Breast epithelium (tissue), 4 donors: ENCODE measurements around the gene ADAMTS2. TPM values are rescaled to one million over a fixed set of nuclear protein-coding genes. Genes with fewer than 3 reads are reported as not detected.

Experiments used
- DNase-seq, 2 donors: peaks; one replicate each; pipeline ENCODE4 v3.0.0-alpha.2; 2019; ENCODE audit warnings: low spot score in 2 of 2
- H3K27ac ChIP-seq, 2 donors: fragments of 200-600 bp; sonication (generic) in 1 of 2; one replicate each; pipeline ENCODE4 v1.5.1; 2016 to 2019; ENCODE audit warnings: mild to moderate bottlenecking in 1 of 2
- H3K27me3 ChIP-seq, 2 donors: fragments of 200-600 bp; sonication (generic) in 1 of 2; one replicate each; pipeline versions ENCODE4 v1.5.1 to v1.6.0; 2017 to 2019; ENCODE audit warnings: control low read depth in 1 of 2, mild to moderate bottlenecking in 1 of 2
- H3K36me3 ChIP-seq: fragments of 200-600 bp; one replicate; pipeline ENCODE4 v1.5.1; 2019
- H3K4me1 ChIP-seq, 2 donors: fragments of 200-600 bp; sonication (generic); one replicate each; pipeline ENCODE4 v1.5.1; 2016 to 2019; ENCODE audit warnings: control low read depth in 1 of 2
- H3K4me3 ChIP-seq, 3 donors: fragments of 200-600 bp; sonication (generic); 1 replicate in 2 of 3; 2 replicates in 1 of 3; pipeline ENCODE4 v1.5.1; 2016 to 2019; ENCODE audit warnings: mild to moderate bottlenecking in 3 of 3, moderate library complexity in 2 of 3
- H3K9me3 ChIP-seq, 2 donors: fragments of 200-600 bp; sonication (generic) in 1 of 2; one replicate each; pipeline ENCODE4 v1.5.1; 2016 to 2019; ENCODE audit warnings: control low read depth in 1 of 2
- CTCF ChIP-seq, 3 donors: fragments of 450-650 bp; IDR thresholded peaks; one replicate each; pipeline ENCODE4 v1.5.1; 2016 to 2017; ENCODE audit warnings: antibody characterized with exemption in 3 of 3, mild to moderate bottlenecking in 3 of 3, moderate library complexity in 3 of 3
- POLR2A ChIP-seq: fragments of 450-650 bp; IDR thresholded peaks from one replicate; pipeline ENCODE4 v1.6.1; 2016; ENCODE audit warnings: antibody characterized with exemption, mild to moderate bottlenecking, moderate library complexity
- POLR2AphosphoS5 ChIP-seq, 3 donors: sonication (generic); formaldehyde crosslinking; IDR thresholded peaks; one replicate each; pipeline ENCODE4 v1.6.1; 2017; ENCODE audit warnings: antibody characterized with exemption in 3 of 3
- intact Hi-C: fragments of 100-400 bp; cut with DNase I; formaldehyde crosslinking; loops from one replicate; pipeline ENCODE4 v1.15.1; 2023; ENCODE audit warnings: low total_unique reads
- total RNA-seq, 3 donors: library from RNA; depleted of rRNA; stranded (reverse); fragments of >200 nt; gene quantifications; one replicate each; pipeline ENCODE4 v1.1.0, GENCODE V29; 2016

Gene ADAMTS2
- total RNA-seq, 3 donors from 2014 or later: 11.3 to 51.8 (median 19.7) TPM

DNA sequence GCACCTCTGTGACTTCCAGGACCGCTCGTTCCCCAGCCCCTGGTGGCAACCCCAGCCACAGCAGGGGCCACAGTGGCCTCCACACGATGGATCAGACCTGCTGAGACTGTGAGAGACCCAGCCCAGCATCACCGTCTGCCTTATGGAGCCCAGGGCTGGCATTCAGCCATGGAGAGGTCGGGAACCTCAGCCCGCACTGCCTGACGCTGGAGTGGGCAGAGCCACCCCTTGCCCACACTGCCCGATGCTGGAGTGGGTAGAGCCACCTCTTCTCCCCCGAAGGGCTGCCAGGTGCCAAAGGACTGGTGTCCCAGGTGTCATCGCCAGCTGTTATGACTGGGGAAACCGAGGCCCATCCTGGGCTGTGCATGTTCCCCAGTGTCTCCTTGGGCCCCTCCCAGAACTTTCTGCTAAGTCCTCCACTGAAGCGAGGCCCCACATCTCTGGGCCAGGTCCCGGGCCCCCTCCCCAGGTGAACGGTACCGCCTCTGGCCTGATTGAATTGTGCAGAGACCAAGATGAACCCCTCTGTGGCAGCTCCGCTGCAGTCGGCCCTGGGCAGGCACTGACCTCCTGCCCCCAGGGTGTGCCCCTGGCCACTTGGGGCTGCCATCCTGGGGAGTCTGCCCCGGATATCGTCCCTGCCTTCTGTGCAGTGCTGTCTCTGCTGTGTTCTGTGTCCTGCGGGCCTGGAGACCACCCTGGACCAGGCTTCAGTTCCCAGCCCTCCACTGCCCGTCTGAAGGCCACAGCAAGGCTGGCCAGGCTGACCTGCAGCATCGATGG, 137.1 kb downstream of the ADAMTS2 start:
- Histone ChIP-seq H3K4me3 (no peak overlapping the region), H3K27ac (no peak overlapping the region), H3K4me1 (no peaks in the 10 kb centered on the region), H3K9me3 (no peaks in the 10 kb centered on the region), H3K27me3 (no peaks in the 10 kb centered on the region), H3K36me3 (no peaks in the 10 kb centered on the region)
- no peak for TF ChIP-seq POLR2A
- no peak for TF ChIP-seq POLR2AphosphoS5 (IDR thresholded peaks at IDR 0.05)
- no peak for TF ChIP-seq CTCF (IDR thresholded peaks at IDR 0.05)
- intact Hi-C loops: no loop called here
- DNase-seq: no peak

DNA sequence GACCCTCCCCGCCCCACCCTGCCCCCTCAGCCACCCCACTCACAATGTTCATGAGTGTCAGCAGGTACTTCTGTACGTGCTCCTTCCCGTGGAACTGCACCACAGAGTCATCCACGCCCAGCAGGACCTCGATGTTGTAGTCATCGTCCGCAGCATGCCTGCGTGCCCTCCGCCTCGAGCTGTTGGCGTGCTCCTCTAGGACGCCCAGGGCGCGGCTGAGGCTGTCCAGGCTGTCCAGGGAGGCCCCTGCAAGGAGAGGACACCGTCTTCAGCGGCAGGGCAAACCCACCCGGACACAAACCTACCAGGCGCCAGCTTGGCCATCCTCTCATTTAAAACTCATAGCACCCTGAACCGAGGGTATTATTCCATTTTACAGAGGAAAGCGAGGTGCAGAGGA, 137.8 kb downstream of the ADAMTS2 start:
- H3K9me3 ChIP-seq: no peaks in the 10 kb centered on the region
- no peak overlapping the region for H3K4me3 ChIP-seq
- H3K4me1 ChIP-seq: no peaks in the 10 kb centered on the region
- no peaks in the 10 kb centered on the region for H3K27me3 ChIP-seq
- intact Hi-C loops: no loop called here
- no peak overlapping the region for H3K27ac ChIP-seq
- DNase-seq: no peak
- H3K36me3 ChIP-seq: no peaks in the 10 kb centered on the region
- TF ChIP-seq CTCF (IDR thresholded peaks at IDR 0.05) (no peak), POLR2A (no peak), POLR2AphosphoS5 (IDR thresholded peaks at IDR 0.05) (no peak)

GRCh38 chr5:179206366-179206765, 138.9 kb downstream of the ADAMTS2 start:
- TF ChIP-seq POLR2AphosphoS5 (IDR thresholded peaks at IDR 0.05) (no peak), CTCF (IDR thresholded peaks at IDR 0.05) (no peak), POLR2A (no peak)
- H3K4me1 ChIP-seq: no peaks in the 10 kb centered on the region
- intact Hi-C loops: no loop called here
- no peaks in the 10 kb centered on the region for H3K9me3 ChIP-seq
- H3K36me3 ChIP-seq: no peaks in the 10 kb centered on the region
- no peak overlapping the region for H3K4me3 ChIP-seq
- no peaks in the 10 kb centered on the region for H3K27me3 ChIP-seq
- H3K27ac ChIP-seq: no peak overlapping the region
- DNase-seq: no peak

DNA sequence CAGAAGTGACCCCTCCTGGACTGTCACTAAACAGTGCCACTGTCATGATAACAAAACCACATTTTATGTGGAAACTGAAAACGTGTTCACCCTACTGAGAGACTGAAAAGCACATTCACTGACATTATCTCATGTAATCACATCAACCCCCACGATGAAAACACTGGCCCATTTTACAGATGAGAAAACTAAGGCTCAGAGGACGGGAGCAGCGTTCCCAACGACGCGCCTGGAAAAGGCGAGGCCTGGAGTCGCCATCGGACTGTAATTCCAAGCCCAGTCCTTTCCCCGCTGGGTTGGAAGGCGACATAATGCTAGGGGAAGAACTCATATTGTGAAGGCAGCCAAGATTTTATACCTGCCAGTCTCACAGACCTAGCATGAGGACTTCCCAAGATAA, 140.0 kb downstream of the ADAMTS2 start:
- Histone ChIP-seq H3K9me3 (no peaks in the 10 kb centered on the region), H3K27ac (no peak overlapping the region), H3K36me3 (no peaks in the 10 kb centered on the region), H3K4me1 (no peaks in the 10 kb centered on the region), H3K4me3 (no peak overlapping the region), H3K27me3 (no peaks in the 10 kb centered on the region)
- TF ChIP-seq POLR2AphosphoS5 (IDR thresholded peaks at IDR 0.05) (no peak), POLR2A (no peak), CTCF (IDR thresholded peaks at IDR 0.05) (no peak)
- DNase-seq: no peak
- intact Hi-C loops: no loop called here

DNA sequence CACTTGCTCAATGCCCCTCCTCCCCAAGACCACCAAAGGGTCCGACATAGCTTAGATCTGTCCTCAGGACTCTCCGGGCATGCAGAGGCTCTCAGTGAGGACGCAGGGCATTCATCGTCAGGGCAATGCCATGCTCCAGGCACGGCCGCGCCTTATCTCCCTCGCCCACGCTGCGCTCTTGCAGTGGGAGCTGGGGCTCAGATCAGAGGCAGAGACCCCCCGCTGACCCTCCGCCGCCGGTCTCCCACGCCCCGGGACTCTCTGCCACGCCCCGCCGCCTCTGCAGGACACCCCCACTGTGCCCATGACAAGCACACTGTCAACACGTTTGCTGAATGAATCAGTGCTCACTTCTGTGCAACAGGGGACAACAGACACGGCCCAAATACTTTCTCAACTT, 140.7 kb downstream of the ADAMTS2 start:
- Histone ChIP-seq H3K36me3 (no peaks in the 10 kb centered on the region), H3K4me1 (no peaks in the 10 kb centered on the region), H3K4me3 (no peak overlapping the region), H3K27me3 (no peaks in the 10 kb centered on the region), H3K9me3 (no peaks in the 10 kb centered on the region), H3K27ac (no peak overlapping the region)
- intact Hi-C loops: no loop called here
- no peak for DNase-seq
- no peak for TF ChIP-seq CTCF (IDR thresholded peaks at IDR 0.05)
- no peak for TF ChIP-seq POLR2AphosphoS5 (IDR thresholded peaks at IDR 0.05)
- TF ChIP-seq POLR2A: no peak
